Ishikawa (cell line): ENCODE data around the gene FAAP100.

ENCODE experiments used
- CEBPB ChIP-seq: IDR thresholded peaks from 2 replicates; pipeline ENCODE4 v1.6.1; 2012
- CREB1 ChIP-seq: IDR thresholded peaks from 2 replicates; pipeline ENCODE4 v1.6.1; 2012; ENCODE audit warnings: low read depth
- EGR1 ChIP-seq: IDR thresholded peaks from 2 replicates; pipeline ENCODE4 v1.6.1; 2012
- EP300 ChIP-seq: IDR thresholded peaks from 2 replicates; pipeline ENCODE4 v1.6.1; 2012; ENCODE audit warnings: borderline replicate concordance
- FOXM1 ChIP-seq: IDR thresholded peaks from 2 replicates; pipeline ENCODE4 v1.6.1; 2012; ENCODE audit warnings: low read depth, borderline replicate concordance
- MAX ChIP-seq: IDR thresholded peaks from 2 replicates; pipeline ENCODE4 v1.6.1; 2012
- NFIC ChIP-seq: IDR thresholded peaks from 2 replicates; pipeline ENCODE4 v1.6.1; 2012
- RAD21 ChIP-seq: IDR thresholded peaks from 2 replicates; pipeline ENCODE4 v1.6.1; 2012; ENCODE audit warnings: low read depth
- REST ChIP-seq: IDR thresholded peaks from 2 replicates; pipeline ENCODE4 v1.6.1; 2012; ENCODE audit warnings: low read depth, mild to moderate bottlenecking
- TAF1 ChIP-seq: IDR thresholded peaks from 2 replicates; pipeline ENCODE4 v1.6.1; 2012; ENCODE audit warnings: low read depth, mild to moderate bottlenecking
- TCF12 ChIP-seq: IDR thresholded peaks from 2 replicates; pipeline ENCODE4 v1.6.1; 2012; ENCODE audit warnings: low read depth
- TEAD4 ChIP-seq: IDR thresholded peaks from 2 replicates; pipeline ENCODE4 v1.6.1; 2012
- USF1 ChIP-seq: IDR thresholded peaks from 2 replicates; pipeline ENCODE4 v1.6.1; 2012
- YY1 ChIP-seq: IDR thresholded peaks from 2 replicates; pipeline ENCODE4 v1.6.1; 2012; ENCODE audit warnings: low read depth
- ZBTB7A ChIP-seq: IDR thresholded peaks from 2 replicates; pipeline ENCODE4 v1.6.1; 2012; ENCODE audit warnings: low read depth

Gene FAAP100

GRCh38 chr17:81580481-81580880, 28.3 kb upstream of the FAAP100 start:
- TF ChIP-seq FOXM1 (no peak), USF1 (no peak), TAF1 (no peak), CREB1 (no peak), ZBTB7A (no peak), YY1 (no peak), NFIC (no peak), EP300 (no peak), REST (no peak), EGR1 (no peak), TCF12 (no peak), MAX (no peak), TEAD4 (no peak)

GRCh38 chr17:81579821-81580321, 27.7 kb upstream of the FAAP100 start:
- TF ChIP-seq CEBPB, result no peak

- no peak for TF ChIP-seq YY1
- no peak for TF ChIP-seq NFIC
- no peak for TF ChIP-seq MAX
- TF ChIP-seq ZBTB7A, result no peak
- no peak for TF ChIP-seq FOXM1
- TF ChIP-seq REST, result no peak
- TF ChIP-seq TCF12, result no peak
- TF ChIP-seq USF1, result no peak
- TF ChIP-seq RAD21, result no peak
- no peak for TF ChIP-seq EGR1
- no peak for TF ChIP-seq TEAD4
- TF ChIP-seq EP300, result no peak
- no peak for TF ChIP-seq CEBPB
- no peak for TF ChIP-seq CREB1
- no peak for TF ChIP-seq TAF1
Measured at GRCh38 chr17:81579298-81579697, 27.1 kb upstream of the FAAP100 start.

GRCh38 chr17:81578561-81579225, 26.5 kb upstream of the FAAP100 start:
- TF ChIP-seq FOXM1, result no peak

- peak; percentile 42; the same call in 1 of the 2 replicates for TF ChIP-seq TEAD4
- TF ChIP-seq FOXM1, result no peak
- TF ChIP-seq USF1, result no peak
- TF ChIP-seq EP300, result no peak
- 0 out of 2 replicates have a peak, but pooled peaks have one; percentile 8 for TF ChIP-seq TCF12
- TF ChIP-seq TAF1, result no peak
- TF ChIP-seq EGR1, result no peak
- TF ChIP-seq CEBPB, result peak; percentile 22; the same call in 1 of the 2 replicates
- no peak for TF ChIP-seq ZBTB7A
- no peak for TF ChIP-seq CREB1
- no peak for TF ChIP-seq YY1
- no peak for TF ChIP-seq REST
- TF ChIP-seq MAX, result peak; percentile 49
- TF ChIP-seq RAD21, result no peak
- 0 out of 2 replicates have a peak, but pooled peaks have one; percentile 8 for TF ChIP-seq NFIC
Measured at GRCh38 chr17:81578038-81578441, 25.9 kb upstream of the FAAP100 start.
